ENCODE results near the gene HOMER3.
"Not testable (repeated sequence)": the region's sequence is repeated elsewhere in the genome, so short reads cannot be mapped to it uniquely, and the experiment has no call there.

HOMER3 gene

DNA sequence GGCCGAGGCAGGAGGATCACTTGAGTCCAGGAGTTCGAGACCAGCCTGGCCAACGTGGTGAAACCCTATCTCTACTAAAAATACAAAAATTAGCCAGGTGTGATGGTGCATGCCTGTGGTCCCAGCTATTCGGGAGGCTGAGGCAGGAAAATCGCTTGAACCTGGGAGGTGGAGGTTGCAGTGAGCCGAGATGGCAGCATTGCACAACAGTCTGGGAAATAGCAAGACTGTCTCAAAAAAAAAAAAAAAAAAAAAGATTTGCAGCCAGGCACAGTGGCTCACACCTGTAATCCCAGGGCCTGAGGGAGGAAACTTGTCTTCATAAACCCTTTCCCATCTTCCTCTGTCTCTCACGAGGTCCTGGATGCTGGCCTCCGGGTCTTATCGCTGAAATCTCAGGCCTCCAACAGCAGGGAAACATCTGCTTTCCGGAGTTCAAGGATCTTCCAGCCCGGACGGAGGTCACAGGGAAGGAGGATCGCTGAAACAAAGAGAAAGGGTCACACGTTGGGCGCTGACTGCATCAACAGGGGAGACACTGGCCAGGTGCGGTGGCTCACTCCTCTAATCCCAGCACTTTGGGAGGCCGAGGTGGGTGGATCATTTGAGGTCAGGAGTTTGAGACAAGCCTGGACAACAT lies 11.5 kb upstream of the HOMER3 start:
- H3K4me1 ChIP-seq (ENCODE audit: control insufficient read depth, insufficient read depth, low read length); H3K36me3 ChIP-seq (ENCODE audit: control insufficient read depth, insufficient read depth, low read length, severe bottlenecking); DNase-seq (ENCODE audit: low read depth); H3K4me3 ChIP-seq (ENCODE audit: low read length); H3K27me3 ChIP-seq (replicated peaks; ENCODE audit: control insufficient read depth, insufficient read depth, low read length); H3K9me3 ChIP-seq (ENCODE audit: control insufficient read depth, low read length); H3K9ac ChIP-seq (ENCODE audit: low read length): not testable (repeated sequence)

DNA sequence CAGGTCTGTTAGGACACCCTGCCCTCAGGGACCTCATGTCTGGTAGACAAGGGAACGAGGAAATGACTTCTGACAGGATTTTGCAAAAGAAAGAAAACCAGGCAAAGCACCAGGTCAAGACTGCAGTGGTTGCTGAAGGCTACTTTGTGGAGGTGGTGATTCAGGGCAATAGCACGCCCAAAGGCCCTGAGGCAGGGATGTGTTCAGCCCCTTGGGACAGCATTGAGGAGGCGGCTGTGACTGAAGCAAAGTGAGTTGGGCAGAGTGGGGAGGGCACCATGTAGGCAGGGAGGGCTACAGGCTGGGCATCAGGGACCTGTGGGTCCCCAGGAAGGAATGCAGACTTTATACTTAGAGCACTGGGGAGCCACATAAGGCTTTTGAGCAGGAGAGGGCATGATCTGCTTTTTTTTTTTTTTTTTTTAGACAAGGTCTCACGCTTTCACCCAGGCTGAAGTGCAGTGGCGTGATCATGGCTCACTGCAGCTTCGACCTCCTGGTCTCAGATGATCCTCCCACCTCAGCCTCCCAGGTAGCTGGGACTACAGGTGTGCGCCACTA lies 10.8 kb upstream of the HOMER3 start:
- Histone ChIP-seq H3K4me1 (ENCODE audit: control insufficient read depth, insufficient read depth, low read length) (no peaks in the 10 kb centered on the region), H3K9me3 (ENCODE audit: control insufficient read depth, low read length) (no peaks in the 10 kb centered on the region), H3K27me3 (replicated peaks; ENCODE audit: control insufficient read depth, insufficient read depth, low read length) (no peaks in the 10 kb centered on the region), H3K4me3 (ENCODE audit: low read length) (no peak overlapping the region), H3K9ac (ENCODE audit: low read length) (no peak overlapping the region), H3K36me3 (ENCODE audit: control insufficient read depth, insufficient read depth, low read length, severe bottlenecking) (no peaks in the 10 kb centered on the region)
- peak; percentile 70 for DNase-seq (ENCODE audit: low read depth)

DNA sequence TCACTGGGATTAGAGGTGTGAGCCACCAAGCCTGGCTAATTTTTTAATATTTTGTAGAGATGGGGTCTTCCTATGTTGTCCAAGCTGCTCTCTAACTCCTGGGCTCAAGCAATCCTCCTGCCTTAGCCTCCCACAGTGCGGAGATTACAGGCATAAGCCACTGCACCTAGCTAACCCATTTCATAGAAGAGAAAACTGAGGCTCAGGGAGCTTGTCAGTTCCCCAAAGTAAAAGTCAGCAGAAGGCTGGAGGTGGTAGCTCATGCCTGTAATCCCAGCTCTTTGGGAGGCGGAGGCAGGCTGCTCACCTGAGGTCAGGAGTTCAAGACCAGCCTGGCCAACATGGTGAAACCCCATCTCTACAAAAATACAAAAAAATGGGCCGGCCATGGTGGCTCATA lies 8.8 kb upstream of the HOMER3 start:
- no peak overlapping the region for H3K9ac ChIP-seq (ENCODE audit: low read length)
- DNase-seq (ENCODE audit: low read depth) = no peak
- H3K9me3 ChIP-seq (ENCODE audit: control insufficient read depth, low read length) = no peaks in the 10 kb centered on the region
- H3K27me3 ChIP-seq (replicated peaks; ENCODE audit: control insufficient read depth, insufficient read depth, low read length) = no peaks in the 10 kb centered on the region
- no peaks in the 10 kb centered on the region for H3K4me1 ChIP-seq (ENCODE audit: control insufficient read depth, insufficient read depth, low read length)
- H3K4me3 ChIP-seq (ENCODE audit: low read length) = no peak overlapping the region
- H3K36me3 ChIP-seq (ENCODE audit: control insufficient read depth, insufficient read depth, low read length, severe bottlenecking) = no peaks in the 10 kb centered on the region

DNA sequence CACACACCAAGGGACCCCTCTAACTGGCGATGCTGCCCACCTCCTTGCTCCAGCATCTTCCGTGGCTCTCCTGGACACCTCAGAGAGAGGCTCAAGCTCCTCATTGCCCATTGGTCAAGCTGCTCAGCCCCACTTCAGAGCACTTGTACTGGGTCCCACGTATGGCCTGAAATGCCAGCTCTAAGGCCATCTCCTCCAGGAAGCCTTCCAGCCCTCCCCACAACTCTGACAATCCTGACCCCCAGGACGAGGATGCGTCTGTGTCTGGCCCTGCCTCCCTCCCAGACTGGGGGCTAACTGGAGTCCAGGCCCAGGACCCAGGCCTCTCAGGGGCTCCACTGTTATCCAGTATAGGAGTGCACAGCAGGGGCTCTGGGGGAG lies 7.9 kb upstream of the HOMER3 start:
- no peaks in the 10 kb centered on the region for H3K4me1 ChIP-seq (ENCODE audit: control insufficient read depth, insufficient read depth, low read length)
- DNase-seq (ENCODE audit: low read depth) = no peak
- H3K4me3 ChIP-seq (ENCODE audit: low read length) = no peak overlapping the region
- no peaks in the 10 kb centered on the region for H3K27me3 ChIP-seq (replicated peaks; ENCODE audit: control insufficient read depth, insufficient read depth, low read length)
- H3K9ac ChIP-seq (ENCODE audit: low read length) = no peak overlapping the region
- no peaks in the 10 kb centered on the region for H3K9me3 ChIP-seq (ENCODE audit: control insufficient read depth, low read length)
- no peaks in the 10 kb centered on the region for H3K36me3 ChIP-seq (ENCODE audit: control insufficient read depth, insufficient read depth, low read length, severe bottlenecking)

DNA sequence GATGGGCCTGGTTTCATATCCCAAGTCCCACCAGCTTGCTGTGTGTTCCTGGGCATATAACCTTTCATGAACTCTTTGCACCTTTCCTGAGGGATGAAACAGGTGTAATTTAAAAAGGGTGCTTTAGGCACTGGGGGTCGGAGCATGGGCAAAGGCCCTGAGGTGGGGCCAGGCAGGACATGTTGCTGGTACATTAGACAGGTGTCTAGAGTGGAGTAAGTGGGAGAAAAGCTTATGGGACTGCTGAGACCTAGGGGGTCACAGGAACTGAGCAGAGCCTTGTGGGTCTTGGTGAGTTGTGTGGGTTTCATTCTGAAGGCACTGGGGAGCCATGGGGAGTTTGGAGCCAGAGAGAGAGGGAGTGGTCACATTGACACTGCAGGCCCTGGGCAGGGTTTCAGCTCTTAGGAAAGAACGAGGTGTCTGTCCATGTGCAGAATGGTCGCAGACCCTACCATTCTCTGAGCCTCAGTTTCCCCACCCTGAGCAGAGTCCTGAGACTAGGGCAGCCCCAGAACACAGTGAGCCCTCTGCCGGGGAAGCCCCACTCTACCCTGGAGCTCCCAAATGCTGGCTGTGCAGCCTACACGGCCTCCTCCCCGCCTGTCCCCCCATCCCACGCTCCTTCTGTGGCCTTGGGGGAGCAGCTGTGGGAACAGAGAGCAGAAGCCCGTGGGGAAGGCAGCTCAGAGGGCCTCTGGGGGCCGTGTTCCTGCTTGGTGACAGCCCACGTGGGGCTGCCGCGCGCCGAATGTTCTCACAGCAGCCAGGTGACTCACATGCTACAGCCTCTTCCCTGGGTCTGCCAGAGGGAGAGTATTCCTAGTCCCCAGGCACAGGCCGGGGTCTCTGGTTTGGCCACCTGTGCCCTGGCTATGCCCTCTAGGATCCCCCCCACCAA lies 7.3 kb upstream of the HOMER3 start:
- H3K4me3 ChIP-seq (ENCODE audit: low read length) = no peak overlapping the region
- no peaks in the 10 kb centered on the region for H3K36me3 ChIP-seq (ENCODE audit: control insufficient read depth, insufficient read depth, low read length, severe bottlenecking)
- no peak overlapping the region for H3K9ac ChIP-seq (ENCODE audit: low read length)
- H3K27me3 ChIP-seq (replicated peaks; ENCODE audit: control insufficient read depth, insufficient read depth, low read length) = no peaks in the 10 kb centered on the region
- DNase-seq (ENCODE audit: low read depth) = no peak
- no peaks in the 10 kb centered on the region for H3K4me1 ChIP-seq (ENCODE audit: control insufficient read depth, insufficient read depth, low read length)
- no peaks in the 10 kb centered on the region for H3K9me3 ChIP-seq (ENCODE audit: control insufficient read depth, low read length)

DNA sequence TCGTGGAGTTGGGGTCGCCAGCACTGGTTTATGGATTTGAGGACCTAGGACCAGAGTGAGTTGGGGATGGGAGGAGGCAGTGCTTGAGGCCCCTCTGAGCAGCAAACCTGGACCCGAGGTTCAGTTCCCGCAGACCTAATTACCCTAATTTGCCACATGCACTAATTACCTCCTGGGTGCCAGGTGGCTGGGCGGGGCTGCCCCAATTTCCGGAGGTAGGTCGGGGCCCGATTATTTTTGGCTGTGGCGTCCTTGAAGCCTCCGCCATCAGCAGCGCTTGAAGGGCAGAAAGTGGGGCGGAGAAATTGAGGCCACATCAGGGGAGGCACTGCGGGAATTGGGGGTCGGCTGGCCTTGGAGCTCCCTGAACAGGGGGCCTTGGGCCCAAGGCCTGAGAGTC lies 5.9 kb upstream of the HOMER3 start:
- H3K9me3 ChIP-seq (ENCODE audit: control insufficient read depth, low read length) = no peaks in the 10 kb centered on the region
- no peaks in the 10 kb centered on the region for H3K36me3 ChIP-seq (ENCODE audit: control insufficient read depth, insufficient read depth, low read length, severe bottlenecking)
- H3K9ac ChIP-seq (ENCODE audit: low read length) = no peak overlapping the region
- no peak overlapping the region for H3K4me3 ChIP-seq (ENCODE audit: low read length)
- no peaks in the 10 kb centered on the region for H3K27me3 ChIP-seq (replicated peaks; ENCODE audit: control insufficient read depth, insufficient read depth, low read length)
- H3K4me1 ChIP-seq (ENCODE audit: control insufficient read depth, insufficient read depth, low read length) = no peaks in the 10 kb centered on the region
- DNase-seq (ENCODE audit: low read depth) = no peak

DNA sequence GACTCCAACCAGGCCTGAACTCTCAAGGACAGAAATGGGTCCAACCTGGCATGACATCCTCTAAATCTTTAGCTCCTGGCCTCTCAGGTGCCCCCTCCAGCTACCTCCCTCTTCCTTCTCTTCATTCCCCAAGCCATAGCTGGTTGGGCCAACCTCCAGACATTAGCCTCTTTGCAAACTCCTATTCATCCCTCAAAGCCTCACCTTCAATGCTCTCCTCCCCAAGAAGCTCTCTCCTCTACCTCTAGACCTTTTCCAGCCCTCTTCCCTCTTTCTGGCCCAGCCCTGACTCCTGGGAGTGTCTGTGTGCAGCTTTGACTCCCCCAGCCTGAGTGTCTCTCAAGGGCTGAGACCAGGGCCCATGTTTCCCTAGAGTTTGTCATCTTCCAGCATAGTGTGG lies 5.3 kb upstream of the HOMER3 start:
- Histone ChIP-seq H3K4me1 (ENCODE audit: control insufficient read depth, insufficient read depth, low read length) (peaks cover 2% of the 10 kb centered on the region), H3K36me3 (ENCODE audit: control insufficient read depth, insufficient read depth, low read length, severe bottlenecking) (no peaks in the 10 kb centered on the region), H3K27me3 (replicated peaks; ENCODE audit: control insufficient read depth, insufficient read depth, low read length) (no peaks in the 10 kb centered on the region), H3K9me3 (ENCODE audit: control insufficient read depth, low read length) (no peaks in the 10 kb centered on the region), H3K9ac (ENCODE audit: low read length) (no peak overlapping the region), H3K4me3 (ENCODE audit: low read length) (no peak overlapping the region)
- DNase-seq (ENCODE audit: low read depth) = no peak

DNA sequence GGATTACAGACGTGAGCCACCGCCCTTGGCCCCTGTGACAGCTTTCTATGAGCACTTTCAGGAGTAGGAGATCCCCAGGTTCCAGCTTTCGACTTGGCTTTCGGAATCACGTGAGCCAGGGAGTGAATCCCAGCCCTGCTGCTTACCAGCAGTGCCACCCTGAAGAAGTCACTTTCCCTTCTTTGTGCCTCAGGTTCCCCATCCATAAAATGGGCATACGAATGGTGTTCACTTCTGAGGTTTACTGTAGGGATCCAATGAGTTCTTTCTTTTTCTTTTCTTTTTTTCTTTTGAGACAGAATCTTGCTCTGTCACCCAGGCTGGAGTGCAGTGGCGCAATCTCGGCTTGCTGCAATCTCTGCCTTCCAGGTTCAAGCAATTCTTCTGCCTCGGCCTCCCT lies 4.3 kb upstream of the HOMER3 start:
- no peaks in the 10 kb centered on the region for H3K36me3 ChIP-seq (ENCODE audit: control insufficient read depth, insufficient read depth, low read length, severe bottlenecking)
- peaks cover 2% of the 10 kb centered on the region for H3K4me1 ChIP-seq (ENCODE audit: control insufficient read depth, insufficient read depth, low read length)
- no peak overlapping the region for H3K9ac ChIP-seq (ENCODE audit: low read length)
- no peaks in the 10 kb centered on the region for H3K27me3 ChIP-seq (replicated peaks; ENCODE audit: control insufficient read depth, insufficient read depth, low read length)
- no peaks in the 10 kb centered on the region for H3K9me3 ChIP-seq (ENCODE audit: control insufficient read depth, low read length)
- no peak overlapping the region for H3K4me3 ChIP-seq (ENCODE audit: low read length)
- DNase-seq (ENCODE audit: low read depth) = no peak

DNA sequence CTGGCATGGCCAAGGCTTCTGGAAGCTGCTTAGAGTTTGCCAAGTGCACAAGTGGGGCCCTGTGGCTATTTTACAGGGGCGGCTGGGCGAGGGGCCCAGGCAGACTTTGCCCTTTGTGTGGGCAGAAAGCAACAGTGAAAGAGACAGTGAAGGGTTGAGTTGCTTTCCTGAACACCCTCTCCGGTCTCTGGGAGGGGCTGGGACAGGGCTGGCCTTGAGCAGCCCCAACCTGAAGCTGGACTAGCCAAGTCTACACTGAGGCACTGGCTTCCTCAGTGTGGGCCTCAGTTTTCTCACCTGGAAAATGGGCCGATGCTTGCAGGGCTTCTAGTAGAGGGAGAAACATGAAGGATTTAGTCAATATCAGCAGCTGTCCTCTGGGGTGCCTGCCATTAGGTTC lies 2.4 kb upstream of the HOMER3 start:
- Histone ChIP-seq H3K27me3 (replicated peaks; ENCODE audit: control insufficient read depth, insufficient read depth, low read length) (no peaks in the 10 kb centered on the region), H3K4me3 (ENCODE audit: low read length) (no peak overlapping the region), H3K4me1 (ENCODE audit: control insufficient read depth, insufficient read depth, low read length) (peaks cover 9% of the 10 kb centered on the region), H3K9me3 (ENCODE audit: control insufficient read depth, low read length) (no peaks in the 10 kb centered on the region), H3K36me3 (ENCODE audit: control insufficient read depth, insufficient read depth, low read length, severe bottlenecking) (peaks cover 2% of the 10 kb centered on the region), H3K9ac (ENCODE audit: low read length) (no peak overlapping the region)
- no peak for DNase-seq (ENCODE audit: low read depth)

DNA sequence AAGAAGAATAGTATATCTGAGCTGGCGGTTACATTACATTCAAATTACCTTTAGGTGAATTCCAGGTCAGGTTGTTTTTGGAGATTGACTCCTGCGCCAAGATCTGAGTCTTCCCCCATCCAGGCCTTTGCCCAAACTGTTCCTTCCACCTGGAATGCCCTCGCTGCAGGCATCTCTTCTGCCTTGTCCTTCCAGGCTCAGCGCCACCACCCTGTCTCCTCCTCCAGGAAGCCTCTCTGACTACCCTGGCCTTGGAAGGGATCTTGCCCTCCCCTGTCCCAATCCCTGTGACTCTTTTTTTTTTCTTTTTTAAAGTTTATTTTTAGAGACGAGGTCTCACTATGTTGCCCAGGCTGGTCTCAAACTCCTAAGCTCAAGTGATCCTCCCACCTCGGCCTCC lies 1.7 kb upstream of the HOMER3 start:
- no peak overlapping the region for H3K9ac ChIP-seq (ENCODE audit: low read length)
- DNase-seq (ENCODE audit: low read depth) = no peak
- H3K36me3 ChIP-seq (ENCODE audit: control insufficient read depth, insufficient read depth, low read length, severe bottlenecking) = peaks cover 9% of the 10 kb centered on the region
- no peaks in the 10 kb centered on the region for H3K27me3 ChIP-seq (replicated peaks; ENCODE audit: control insufficient read depth, insufficient read depth, low read length)
- no peaks in the 10 kb centered on the region for H3K9me3 ChIP-seq (ENCODE audit: control insufficient read depth, low read length)
- no peak overlapping the region for H3K4me3 ChIP-seq (ENCODE audit: low read length)
- H3K4me1 ChIP-seq (ENCODE audit: control insufficient read depth, insufficient read depth, low read length) = peaks cover 9% of the 10 kb centered on the region

DNA sequence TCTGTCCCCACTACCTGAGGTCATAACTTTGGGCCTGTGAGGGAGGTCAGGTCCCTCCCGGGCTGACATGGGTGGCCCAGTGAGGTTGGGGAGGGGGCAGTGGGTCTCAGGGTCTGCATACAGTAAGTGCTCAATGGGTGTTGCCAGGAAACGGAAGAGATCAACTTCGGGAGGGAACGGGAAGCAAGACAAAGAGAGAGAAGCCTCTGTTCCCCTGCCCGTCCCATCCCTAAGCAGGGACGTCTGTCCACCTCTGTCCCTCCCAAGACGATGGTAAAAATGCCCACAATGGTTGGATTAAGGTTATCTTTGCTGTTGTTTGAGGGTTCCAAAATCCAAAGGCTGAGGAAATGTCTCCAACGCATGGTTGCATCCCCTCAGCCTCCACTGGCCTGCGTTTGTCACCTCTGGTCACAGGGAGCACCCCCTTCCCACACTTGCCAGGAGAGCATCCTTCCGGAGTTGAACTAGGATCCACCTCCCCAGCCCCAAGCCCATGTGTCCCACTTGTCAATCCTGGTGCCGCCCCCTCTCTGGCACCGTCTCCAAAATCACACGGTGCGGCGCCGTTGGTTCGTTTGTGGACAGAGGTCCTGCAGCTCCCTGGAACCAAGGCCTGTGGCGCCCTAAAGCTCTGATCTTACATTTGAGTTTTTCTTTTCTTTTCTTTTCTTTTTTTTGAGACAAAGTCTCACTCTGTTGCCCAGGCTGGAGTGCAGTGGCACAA lies 774 bp upstream of the HOMER3 start:
- peaks cover 9% of the 10 kb centered on the region for H3K4me1 ChIP-seq (ENCODE audit: control insufficient read depth, insufficient read depth, low read length)
- no peak for DNase-seq (ENCODE audit: low read depth)
- H3K9ac ChIP-seq (ENCODE audit: low read length) = peak overlapping the region; percentile 56
- H3K9me3 ChIP-seq (ENCODE audit: control insufficient read depth, low read length) = no peaks in the 10 kb centered on the region
- H3K4me3 ChIP-seq (ENCODE audit: low read length) = peak overlapping the region; percentile 68
- no peaks in the 10 kb centered on the region for H3K27me3 ChIP-seq (replicated peaks; ENCODE audit: control insufficient read depth, insufficient read depth, low read length)
- H3K36me3 ChIP-seq (ENCODE audit: control insufficient read depth, insufficient read depth, low read length, severe bottlenecking) = peaks cover 10% of the 10 kb centered on the region
